ENCODE measurements around the gene MAD2L1. TPM values are rescaled to one million over a fixed set of nuclear protein-coding genes. Genes with fewer than 3 reads are reported as not detected.

Gene MAD2L1
- total and polyA plus RNA-seq, 2 of the 13 experiments (the other 11 are each of a cell fraction or from before 2014, with no cell fraction given), result 40.6 to 109 TPM

- ATAC-seq, result no peak
- no peak overlapping the region for H2AFZ ChIP-seq (ENCODE audit: low read length)
- no peaks in the 10 kb centered on the region for H3K36me3 ChIP-seq (replicated peaks in 1 of 2; ENCODE audit: control insufficient read depth in 1 of 2, insufficient read depth in 2 of 2, low read length in 2 of 2)
- no peak overlapping the region for H3K4me2 ChIP-seq (ENCODE audit: low read depth, low read length)
- no peak for FAIRE-seq
- ChIA-PET POLR2A (no interaction called here), CTCF (ENCODE audit: low intra/inter-chr PET ratio, low total read pairs) (no interaction called here)
- BruUV-seq (replicated peaks), result no TSS peak
- no peaks in the 10 kb centered on the region for H3K4me1 ChIP-seq (ENCODE audit: insufficient read depth, low read length)
- intact Hi-C loops (cut with micrococcal nuclease; ENCODE audit: unreplicated experiment) (no loop called here), in situ Hi-C loops (cut with HindIII; ENCODE audit: extremely low pct_ligation_motif_present, low pct_unique_long_range_greater_than_20kb) (no loop called here)
- no peaks in the 10 kb centered on the region for H3K9me3 ChIP-seq (ENCODE audit: low read length)
- no peak overlapping the region for H3K27ac ChIP-seq (ENCODE audit: extremely low read length, insufficient read depth, low read length)
- no peaks in the 10 kb centered on the region for H4K20me1 ChIP-seq (ENCODE audit: insufficient read depth, low read length)
- WGBS (ENCODE audit: low lambda C conversion rate), result 0% methylated on average over 1 of the region's 1 CpG
- no peak for TF ChIP-seq ZNF646 (CRISPR knock-in tag; IDR thresholded peaks at IDR 0.05)
- TF ChIP-seq ZNF44 (CRISPR knock-in tag; IDR thresholded peaks at IDR 0.05), result no peak
- TF ChIP-seq USF2 (IDR thresholded peaks at IDR 0.05; ENCODE audit: low read depth, low read length), result no peak
- TF ChIP-seq USF2 (CRISPR knock-in tag; IDR thresholded peaks at IDR 0.05; ENCODE audit: borderline replicate concordance), result no peak
- TF ChIP-seq KAT2B (IDR thresholded peaks at IDR 0.05; ENCODE audit: borderline replicate concordance, low read depth, low read length), result no peak
- TF ChIP-seq RBAK (CRISPR knock-in tag; IDR thresholded peaks at IDR 0.05), result no peak
- TF ChIP-seq ZNF180 (CRISPR knock-in tag; IDR thresholded peaks at IDR 0.05; ENCODE audit: borderline replicate concordance, low read depth), result no peak
- TF ChIP-seq MBNL3 (CRISPR knock-in tag; conservative IDR thresholded peaks at IDR 0.05), result no peak
- DNase-seq (ENCODE audit: low spot score), result no peak
- H3K9ac ChIP-seq (ENCODE audit: insufficient read depth, low read depth, low read length), result no peak overlapping the region
- no peaks in the 10 kb centered on the region; a peak in 1 of 5 replicates for H3K27me3 ChIP-seq (ENCODE audit: control insufficient read depth in 1 of 2, insufficient read depth in 2 of 2, low read length in 2 of 2)
- no peak overlapping the region for H3K4me3 ChIP-seq (replicated peaks in 1 of 3; ENCODE audit: insufficient read depth in 1 of 3, low read depth in 2 of 3, low read length in 3 of 3)
- no peaks in the 10 kb centered on the region for H3K79me2 ChIP-seq (ENCODE audit: insufficient read depth, low read length)
These were observed 38.8 kb upstream of the MAD2L1 start for GRCh38 chr4:120105472-120105871.
